Trophoblast cell (in vitro differentiated cells and primary cell): ENCODE data around the gene GPR89A. TPM values are rescaled to one million over a fixed set of nuclear protein-coding genes. Genes with fewer than 3 reads are reported as not detected.
A peak's percentile ranks its signal among the peaks of the same experiment; 100 is the strongest.
"Not testable (repeated sequence)": the region's sequence is repeated elsewhere in the genome, so short reads cannot be mapped to it uniquely, and the experiment has no call there.

Source experiments
- DNase-seq, 2 donors: peaks; one replicate each; pipeline ENCODE4 v3.0.0-alpha.2; 2016
- H2AFZ ChIP-seq: 2 replicates; pipeline ENCODE4 v1.6.1; 2013; ENCODE audit warnings: low read length, moderate library complexity, mild to moderate bottlenecking; ENCODE audit not compliant: insufficient read depth, poor library complexity
- H2AK5ac ChIP-seq: 2 replicates; pipeline ENCODE4 v1.6.1; 2013; ENCODE audit warnings: mild to moderate bottlenecking, low read length
- H2BK120ac ChIP-seq: 2 replicates; pipeline ENCODE4 v1.6.1; 2013; ENCODE audit warnings: low read length, mild to moderate bottlenecking, moderate library complexity; ENCODE audit not compliant: insufficient read depth, poor library complexity
- H2BK12ac ChIP-seq: 2 replicates; pipeline ENCODE4 v1.6.1; 2013; ENCODE audit warnings: mild to moderate bottlenecking, low read length, moderate library complexity
- H2BK5ac ChIP-seq: 2 replicates; pipeline ENCODE4 v1.6.1; 2013; ENCODE audit warnings: low read length, low read depth, moderate library complexity, mild to moderate bottlenecking; ENCODE audit not compliant: poor library complexity
- H3K14ac ChIP-seq: 2 replicates; pipeline ENCODE4 v1.6.1; 2013; ENCODE audit warnings: mild to moderate bottlenecking, low read length
- H3K18ac ChIP-seq: 2 replicates; pipeline ENCODE4 v1.6.1; 2013; ENCODE audit warnings: mild to moderate bottlenecking, low read length
- H3K23ac ChIP-seq: 2 replicates; pipeline ENCODE4 v1.6.1; 2013; ENCODE audit warnings: low read length
- H3K27ac ChIP-seq: 2 replicates; pipeline ENCODE4 v1.5.1; 2013; ENCODE audit warnings: low read depth, mild to moderate bottlenecking, inconsistent platforms, low read length, moderate library complexity
- H3K27me3 ChIP-seq: 2 replicates; pipeline ENCODE4 v1.6.1; 2013; ENCODE audit warnings: inconsistent platforms, mild to moderate bottlenecking, low read length, moderate library complexity; ENCODE audit not compliant: insufficient read depth
- H3K36me3 ChIP-seq, 2 experiments: 1 replicate in 1 of 2; 2 replicates in 1 of 2; pipeline ENCODE4 v1.6.1; 2013; ENCODE audit warnings: low read length in 2 of 2, mild to moderate bottlenecking in 2 of 2, moderate library complexity in 1 of 2; ENCODE audit not compliant: insufficient read depth in 2 of 2, control insufficient read depth in 1 of 2
- H3K4ac ChIP-seq: 2 replicates; pipeline ENCODE4 v1.6.1; 2013; ENCODE audit warnings: low read depth, mild to moderate bottlenecking, low read length, moderate library complexity
- H3K4me1 ChIP-seq, 2 experiments: 1 replicate in 1 of 2; 2 replicates in 1 of 2; pipeline ENCODE4 v1.6.1; 2013; ENCODE audit warnings: low read length in 2 of 2, mild to moderate bottlenecking in 2 of 2, moderate library complexity in 1 of 2; ENCODE audit not compliant: insufficient read depth in 2 of 2, control insufficient read depth in 1 of 2
- H3K4me2 ChIP-seq: 2 replicates; pipeline ENCODE4 v1.6.1; 2013; ENCODE audit warnings: inconsistent platforms, mild to moderate bottlenecking, low read length, moderate library complexity
- H3K4me3 ChIP-seq: 2 replicates; pipeline ENCODE4 v1.5.1; 2013; ENCODE audit warnings: mild to moderate bottlenecking, low read depth, low read length, inconsistent platforms
- H3K79me1 ChIP-seq: one replicate; pipeline ENCODE4 v1.6.1; 2013; ENCODE audit warnings: low read length
- H3K79me2 ChIP-seq: 2 replicates; pipeline ENCODE4 v1.6.1; 2013; ENCODE audit warnings: low read length, mild to moderate bottlenecking; ENCODE audit not compliant: control insufficient read depth, insufficient read depth, poor library complexity
- H3K9ac ChIP-seq: 2 replicates; pipeline ENCODE4 v1.6.1; 2013; ENCODE audit warnings: mild to moderate bottlenecking, low read length
- H3K9me3 ChIP-seq: 2 replicates; pipeline ENCODE4 v1.6.1; 2013; ENCODE audit warnings: low read depth, mild to moderate bottlenecking, control low read depth, inconsistent platforms, low read length; ENCODE audit not compliant: insufficient read depth
- H4K12ac ChIP-seq: 2 replicates; pipeline ENCODE4 v1.6.1; 2013; ENCODE audit warnings: low read depth, mild to moderate bottlenecking, low read length, moderate library complexity
- H4K8ac ChIP-seq: 2 replicates; pipeline ENCODE4 v1.6.1; 2013; ENCODE audit warnings: low read depth, mild to moderate bottlenecking, low read length, moderate library complexity
- H4K91ac ChIP-seq: one replicate; pipeline ENCODE4 v1.6.1; 2013; ENCODE audit warnings: low read depth, mild to moderate bottlenecking, low read length, moderate library complexity
- WGBS: extraction: QIAGEN DNeasy Blood & Tissue Kit; methylation state at CpG from one replicate; pipeline ENCODE4 v1.1.7; 2013; ENCODE audit warnings: missing lambda C conversion rate; ENCODE audit not compliant: insufficient read length, insufficient coverage; ENCODE audit errors: extremely low coverage; 5-methylcytosine and 5-hydroxymethylcytosine counted together
- polyA plus RNA-seq: library from polyadenylated mRNA; stranded (reverse); fragments of 200-250 nt; gene quantifications from 2 replicates; pipeline ENCODE4 v1.2.3, GENCODE V29; 2013

The GPR89A gene
- 34.9 and 36.3 TPM in 2 replicates for polyA plus RNA-seq

DNA sequence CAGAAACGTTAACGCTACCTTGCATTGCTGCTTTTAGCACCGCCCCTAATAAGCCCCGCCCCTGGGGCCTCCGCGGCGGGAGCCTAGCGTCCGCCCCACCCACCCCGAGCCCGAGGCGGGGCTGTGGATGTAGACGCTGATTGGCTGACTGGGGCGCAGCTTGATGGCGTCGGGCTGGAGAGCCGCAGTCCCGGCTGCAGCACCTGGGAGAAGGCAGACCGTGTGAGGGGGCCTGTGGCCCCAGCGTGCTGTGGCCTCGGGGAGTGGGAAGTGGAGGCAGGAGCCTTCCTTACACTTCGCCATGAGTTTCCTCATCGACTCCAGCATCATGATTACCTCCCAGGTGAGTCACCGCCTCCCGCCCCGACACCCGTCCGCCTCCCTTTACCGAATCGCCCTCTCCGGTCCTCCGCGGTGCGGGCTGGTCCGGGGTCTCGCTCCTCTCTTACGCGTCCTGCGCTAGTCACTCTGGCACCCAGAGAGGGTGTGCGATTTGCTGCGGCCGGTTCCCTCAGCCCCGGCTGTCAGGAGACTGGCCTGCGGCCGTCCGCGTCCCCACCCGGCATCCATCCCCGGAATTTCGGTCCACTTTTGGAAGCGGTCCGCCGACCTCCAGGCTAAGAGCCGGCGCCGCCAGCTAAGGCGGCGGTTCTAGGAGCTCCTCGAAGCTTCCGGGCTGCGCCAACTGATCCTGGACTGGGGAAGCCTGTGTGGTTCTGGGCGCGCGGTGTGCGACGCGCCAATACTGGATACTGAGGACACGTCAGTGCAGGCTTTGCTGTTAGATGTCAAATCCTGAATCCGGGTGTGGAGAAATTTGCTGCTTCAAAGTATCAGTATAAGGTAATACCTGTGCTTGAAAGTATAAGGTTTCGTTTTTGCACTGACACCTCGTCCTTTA lies at the start of gene GPR89A:
TSS of gene GPR89A (plus strand) at position 156 of the 901 bp plus-strand sequence. CDS start at position 302, 146 bp downstream.
- not testable (repeated sequence) for H3K14ac ChIP-seq, H3K9me3 ChIP-seq, H2BK12ac ChIP-seq, H4K12ac ChIP-seq, H4K91ac ChIP-seq, H3K23ac ChIP-seq, H3K27me3 ChIP-seq, H3K4me1 ChIP-seq, H2AK5ac ChIP-seq, H2BK5ac ChIP-seq, H3K79me1 ChIP-seq, H3K4ac ChIP-seq, H3K79me2 ChIP-seq, H3K36me3 ChIP-seq
- H2AFZ ChIP-seq, result peak within 1 kb of the TSS; percentile 61
- peak within 1 kb of the TSS; percentile 82 for H3K18ac ChIP-seq
- H2BK120ac ChIP-seq, result peak within 1 kb of the TSS; percentile 26
- H4K8ac ChIP-seq, result peak within 1 kb of the TSS; percentile 83
- peak within 1 kb of the TSS; percentile 94 for H3K9ac ChIP-seq
- no CpG with 5 or more reads among the region's 71 CpGs for WGBS
- H3K27ac ChIP-seq, result peak within 1 kb of the TSS; percentile 52
- peak within 1 kb of the TSS; percentile 62 for H3K4me2 ChIP-seq
- H3K4me3 ChIP-seq, result peak within 1 kb of the TSS; percentile 96
- peak; percentile 95 to 96 for DNase-seq

DNA sequence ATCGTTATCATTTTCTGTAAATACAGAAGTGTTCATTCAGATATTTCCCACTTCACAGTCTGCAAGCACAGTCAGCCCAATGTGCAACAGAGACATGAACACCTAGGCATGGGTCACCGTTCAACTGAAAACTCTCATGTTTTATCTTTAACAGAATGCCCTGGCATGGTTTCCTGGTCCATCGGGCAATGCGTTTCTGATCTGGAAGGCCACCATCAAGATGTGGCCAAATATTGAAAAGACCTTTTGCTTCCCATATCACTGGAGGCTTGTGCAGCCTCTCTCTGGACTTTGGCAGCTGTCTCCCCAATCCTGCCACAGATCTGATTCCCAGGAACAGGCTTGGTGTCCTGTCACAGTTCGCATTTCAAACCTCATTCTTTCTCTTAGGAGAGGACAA lies 21.0 kb upstream of the GPR89A start:
- H4K91ac ChIP-seq, H3K27me3 ChIP-seq, H3K9me3 ChIP-seq, H2BK12ac ChIP-seq, H2BK5ac ChIP-seq, H3K79me1 ChIP-seq, H2BK120ac ChIP-seq, H3K18ac ChIP-seq, H3K4me1 ChIP-seq, DNase-seq, H3K4me3 ChIP-seq, H3K9ac ChIP-seq, H4K12ac ChIP-seq, H3K27ac ChIP-seq, H3K79me2 ChIP-seq, H3K14ac ChIP-seq, H3K36me3 ChIP-seq, H2AFZ ChIP-seq, H3K4me2 ChIP-seq, H4K8ac ChIP-seq, H2AK5ac ChIP-seq, H3K23ac ChIP-seq, H3K4ac ChIP-seq: not testable (repeated sequence)
- WGBS, result no CpG with 5 or more reads among the region's 5 CpGs

DNA sequence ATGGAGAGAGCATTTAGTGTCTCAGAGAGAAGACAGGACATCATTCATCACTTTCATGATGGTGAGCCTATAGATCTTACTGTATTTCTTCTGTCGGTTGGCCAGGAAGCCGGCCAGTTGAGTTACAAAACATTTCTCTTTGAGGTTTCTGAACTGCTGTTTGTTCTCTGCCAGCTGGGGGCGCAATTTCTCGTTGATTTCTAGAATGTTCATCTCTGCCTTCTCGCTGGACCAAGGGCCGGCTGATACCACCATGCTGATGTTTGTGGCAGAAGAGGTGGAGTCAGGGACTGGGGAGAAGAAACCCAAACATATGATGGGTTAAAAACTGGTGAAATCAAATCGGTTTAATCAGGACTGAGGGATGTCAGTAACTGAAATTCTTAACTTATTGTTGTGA lies 17.0 kb upstream of the GPR89A start:
- not testable (repeated sequence) for H4K8ac ChIP-seq, H3K4me3 ChIP-seq, H2BK5ac ChIP-seq, H2BK12ac ChIP-seq, H3K79me2 ChIP-seq, H4K91ac ChIP-seq, H3K4ac ChIP-seq, H2AFZ ChIP-seq, DNase-seq, H3K79me1 ChIP-seq, H3K4me2 ChIP-seq, H2BK120ac ChIP-seq, H3K4me1 ChIP-seq, H3K14ac ChIP-seq, H3K9me3 ChIP-seq, H3K36me3 ChIP-seq, H3K9ac ChIP-seq, H2AK5ac ChIP-seq, H3K27ac ChIP-seq, H3K23ac ChIP-seq, H3K27me3 ChIP-seq, H3K18ac ChIP-seq, H4K12ac ChIP-seq
- WGBS, result no CpG with 5 or more reads among the region's 7 CpGs

GRCh38 chr1:145592347-145592746 lies 15.4 kb upstream of the GPR89A start:
- not testable (repeated sequence) for H2BK12ac ChIP-seq, H3K18ac ChIP-seq, H4K91ac ChIP-seq, H3K4me3 ChIP-seq, H4K12ac ChIP-seq, H3K9me3 ChIP-seq, H3K27me3 ChIP-seq, H3K23ac ChIP-seq, H2BK5ac ChIP-seq, H2AK5ac ChIP-seq, H2BK120ac ChIP-seq, H3K27ac ChIP-seq, H3K79me2 ChIP-seq, H3K79me1 ChIP-seq, H4K8ac ChIP-seq, H3K4me2 ChIP-seq, H3K36me3 ChIP-seq, H3K4me1 ChIP-seq, H3K9ac ChIP-seq, H2AFZ ChIP-seq, DNase-seq, H3K4ac ChIP-seq, H3K14ac ChIP-seq
